NCI-H187 treated with DMSO at 0.1 percent for 48 hours (cell line): ENCODE results near the gene PRM2.

Experiments used
- DNase-seq: peaks from one replicate; lab custom pipeline; 2025; lab: John Stamatoyannopoulos, UW

The PRM2 gene

GRCh38 chr16:11276143-11276895 lies at the start of gene PRM2:
TSS of gene PRM2 (minus strand) at chr16:11276480. CDS start at chr16:11276370, 110 bp downstream.
- no peak for DNase-seq

GRCh38 chr16:11325404-11326083 lies 49.3 kb upstream of the PRM2 start:
- no peak for DNase-seq

DNA sequence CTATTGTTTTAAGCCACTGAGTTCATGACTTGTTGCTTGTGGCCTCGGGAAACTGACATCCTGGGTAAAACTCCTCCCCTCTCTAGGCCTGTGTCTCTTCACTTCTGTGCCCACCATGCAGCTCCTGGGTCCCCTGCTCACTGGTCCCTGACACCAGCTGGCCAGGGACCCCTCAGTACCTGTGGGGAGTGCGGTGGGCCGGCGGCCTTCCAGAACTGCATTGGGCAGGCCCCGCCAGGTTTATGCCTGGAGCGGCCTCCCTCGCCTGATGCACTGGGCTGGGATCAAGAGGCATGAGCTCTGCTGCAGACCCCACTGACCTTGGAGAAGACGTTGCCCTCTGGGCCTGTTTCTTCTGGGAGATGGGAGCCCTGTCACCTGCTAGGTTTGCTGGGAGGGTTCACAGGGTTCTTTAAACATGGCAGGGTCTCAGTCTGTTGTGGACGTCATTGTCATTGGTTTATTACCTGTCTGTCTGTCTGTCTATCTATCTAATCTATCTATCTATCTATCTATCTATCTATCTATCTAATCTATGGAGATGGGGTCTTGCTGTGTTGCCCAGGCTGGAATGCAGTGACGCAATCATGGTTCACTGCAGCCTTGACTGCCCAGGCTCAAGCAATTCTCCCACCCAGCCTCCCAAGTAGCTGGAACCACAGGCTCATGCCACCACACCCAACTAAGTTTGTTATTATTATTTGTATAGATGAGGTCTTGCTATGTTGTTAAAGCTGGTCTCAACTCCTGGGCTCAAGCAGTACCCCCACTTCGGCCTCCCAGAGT lies 47.5 kb upstream of the PRM2 start:
- no peak for DNase-seq

GRCh38 chr16:11322823-11323222 lies 46.5 kb upstream of the PRM2 start:
- DNase-seq: no peak

DNA sequence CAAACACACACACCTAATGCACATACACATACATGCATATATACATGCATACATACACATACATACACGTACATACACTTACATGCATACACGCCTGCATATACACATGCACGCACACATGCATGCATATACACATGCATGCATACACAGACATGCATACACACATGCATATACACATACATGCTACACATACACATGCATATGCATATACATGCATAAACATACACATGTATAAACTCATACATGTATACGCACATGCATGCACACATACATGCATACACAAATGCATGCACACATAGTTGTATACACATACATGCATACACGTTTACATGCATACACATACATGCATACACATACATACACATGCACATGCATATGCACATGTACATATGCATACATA lies 45.4 kb upstream of the PRM2 start:
- no peak for DNase-seq

- DNase-seq: no peak
Measured at GRCh38 chr16:11320170-11320569, 43.9 kb upstream of the PRM2 start.

DNA sequence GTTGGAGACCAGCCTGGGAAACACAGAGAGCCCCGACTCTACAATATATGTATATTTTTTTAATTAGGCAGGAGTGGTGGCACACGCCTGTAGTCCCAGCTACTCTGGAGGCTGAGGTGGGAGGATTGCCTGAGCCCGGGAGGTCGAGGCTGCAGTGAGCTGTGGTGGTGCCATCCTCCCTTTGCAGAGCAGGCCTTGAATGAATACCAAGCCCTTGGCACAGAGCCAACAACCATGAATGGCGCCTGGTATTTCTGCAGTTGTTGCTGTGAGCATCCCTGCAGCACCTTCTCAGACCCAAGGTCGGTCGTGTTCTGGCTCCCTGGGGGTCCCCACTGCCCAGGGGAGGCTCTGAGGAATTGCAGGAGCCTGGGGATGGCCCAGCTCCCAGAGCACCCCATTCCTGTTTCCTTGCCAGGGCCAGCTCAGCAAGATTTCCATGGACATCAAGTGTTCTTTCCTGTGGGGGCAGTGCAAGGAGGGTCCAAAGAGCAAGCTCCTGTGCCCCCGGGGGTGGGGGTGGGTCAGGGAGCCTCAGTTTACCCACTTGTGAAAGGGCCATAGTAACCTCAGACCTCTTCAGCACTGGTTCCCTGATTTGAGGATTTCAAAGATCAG lies 43.4 kb upstream of the PRM2 start:
- DNase-seq: no peak

DNA sequence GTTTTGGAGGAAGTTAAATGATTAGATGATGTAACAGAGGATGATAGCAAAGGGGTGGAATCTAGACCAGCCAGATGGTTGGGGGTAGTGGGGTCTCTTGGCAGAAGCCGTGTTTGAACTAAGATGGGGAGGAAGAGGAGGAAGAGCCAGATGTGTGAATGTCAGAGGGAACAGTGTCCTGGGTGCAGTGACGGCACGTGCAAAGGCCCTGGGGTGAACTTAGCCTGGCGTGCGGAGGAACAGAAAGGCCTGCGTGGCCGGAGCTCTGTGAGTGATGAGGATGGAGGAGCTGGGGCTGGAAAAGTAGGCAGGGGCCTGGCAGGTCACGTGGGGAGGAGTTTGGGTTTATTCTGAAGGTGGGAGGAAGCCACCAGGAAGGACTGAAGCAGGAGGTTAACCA lies 42.5 kb upstream of the PRM2 start:
- DNase-seq: no peak

- DNase-seq: no peak
Measured at GRCh38 chr16:11316331-11317015, 40.2 kb upstream of the PRM2 start.

DNA sequence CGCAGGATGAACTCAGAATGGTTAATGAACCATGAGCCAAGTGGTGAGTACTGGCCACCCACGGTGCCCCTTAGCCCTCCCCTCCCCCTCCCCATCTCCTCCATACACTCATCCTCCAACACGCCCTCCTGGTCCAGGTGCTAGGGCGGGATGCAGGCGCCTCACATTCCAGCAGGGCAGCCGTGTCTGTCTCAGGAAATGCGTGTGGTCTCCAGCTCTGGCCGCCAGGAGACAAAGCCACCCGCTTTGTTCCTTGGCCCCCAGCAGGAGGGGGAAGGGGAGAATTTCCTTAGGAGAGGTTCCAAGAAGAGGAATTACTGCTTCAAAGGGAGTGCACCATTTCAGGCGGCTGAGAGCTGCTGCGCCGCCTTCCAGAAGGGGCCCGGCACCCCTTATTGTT lies 39.2 kb upstream of the PRM2 start:
- DNase-seq: no peak

DNA sequence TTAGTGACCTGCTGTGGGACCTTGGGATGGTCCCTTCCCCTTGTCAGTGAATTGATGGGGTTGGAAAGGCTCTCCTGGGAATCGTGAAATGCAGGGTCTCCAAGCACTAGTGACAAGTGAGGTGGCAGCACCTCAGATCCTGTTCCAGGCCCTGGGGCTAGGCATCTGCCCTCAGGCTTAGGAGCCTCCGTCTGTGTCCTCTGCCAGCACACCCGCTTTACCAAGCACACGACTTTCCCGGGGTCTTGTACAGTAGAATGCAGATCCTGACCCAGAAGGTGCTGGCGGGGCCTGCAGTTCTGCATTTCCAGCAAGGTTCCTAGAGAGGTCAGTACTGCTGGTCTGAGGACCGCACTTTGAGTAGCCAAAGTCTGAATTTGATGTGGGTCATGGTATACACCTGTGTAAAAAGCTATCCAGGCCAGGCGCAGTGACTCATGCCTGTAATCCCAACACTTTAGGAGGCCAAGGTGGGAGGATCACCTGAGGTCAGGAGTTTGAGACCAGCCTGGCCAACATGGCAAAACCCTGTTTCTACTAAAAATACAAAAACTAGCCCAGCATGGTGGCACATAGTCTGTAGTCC lies 38.1 kb upstream of the PRM2 start:
- DNase-seq: no peak

DNA sequence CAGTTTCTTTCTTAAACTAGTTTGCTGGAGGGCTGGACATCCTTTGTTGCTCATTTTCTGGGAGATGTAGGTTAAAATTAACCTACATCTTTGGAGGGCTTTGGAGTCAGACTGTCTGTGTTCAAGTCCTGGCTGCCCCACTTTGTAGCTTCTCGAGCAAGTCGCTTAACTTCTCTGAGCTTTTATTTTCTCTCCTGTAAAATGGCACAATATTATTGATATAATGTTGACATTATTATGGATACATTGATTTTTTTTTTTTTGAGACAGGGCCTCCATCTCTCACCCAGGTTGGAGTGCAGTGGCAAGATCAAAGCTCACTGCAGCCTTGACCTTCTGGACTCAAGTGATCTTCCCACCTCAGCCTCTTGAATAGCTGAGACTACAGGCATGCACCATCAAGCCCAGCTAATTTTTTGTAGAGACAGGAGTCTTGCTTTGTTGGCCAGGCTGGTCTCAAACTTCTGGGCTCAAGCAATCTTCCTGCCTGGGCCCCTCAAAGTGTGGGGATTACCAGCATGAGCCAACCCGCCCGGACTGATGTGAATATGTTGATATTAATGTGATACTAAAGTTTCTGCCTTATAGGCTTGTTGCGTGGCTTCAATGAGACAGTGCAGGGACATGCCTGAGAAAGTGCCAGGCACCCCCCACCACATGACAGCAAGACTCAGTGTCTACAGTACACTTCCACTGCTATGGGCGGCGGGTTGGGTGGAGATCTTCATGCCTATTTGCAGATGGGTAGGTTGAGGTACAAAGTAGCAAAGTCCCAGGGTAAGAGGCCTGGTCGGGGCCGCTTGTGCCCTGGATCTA lies 37.4 kb upstream of the PRM2 start:
- DNase-seq: no peak

GRCh38 chr16:11312718-11313492 lies 36.6 kb upstream of the PRM2 start:
- DNase-seq: no peak

GRCh38 chr16:11310997-11311561 lies 34.8 kb upstream of the PRM2 start:
- DNase-seq: no peak

GRCh38 chr16:11310634-11310977 lies 34.3 kb upstream of the PRM2 start:
- no peak for DNase-seq

DNA sequence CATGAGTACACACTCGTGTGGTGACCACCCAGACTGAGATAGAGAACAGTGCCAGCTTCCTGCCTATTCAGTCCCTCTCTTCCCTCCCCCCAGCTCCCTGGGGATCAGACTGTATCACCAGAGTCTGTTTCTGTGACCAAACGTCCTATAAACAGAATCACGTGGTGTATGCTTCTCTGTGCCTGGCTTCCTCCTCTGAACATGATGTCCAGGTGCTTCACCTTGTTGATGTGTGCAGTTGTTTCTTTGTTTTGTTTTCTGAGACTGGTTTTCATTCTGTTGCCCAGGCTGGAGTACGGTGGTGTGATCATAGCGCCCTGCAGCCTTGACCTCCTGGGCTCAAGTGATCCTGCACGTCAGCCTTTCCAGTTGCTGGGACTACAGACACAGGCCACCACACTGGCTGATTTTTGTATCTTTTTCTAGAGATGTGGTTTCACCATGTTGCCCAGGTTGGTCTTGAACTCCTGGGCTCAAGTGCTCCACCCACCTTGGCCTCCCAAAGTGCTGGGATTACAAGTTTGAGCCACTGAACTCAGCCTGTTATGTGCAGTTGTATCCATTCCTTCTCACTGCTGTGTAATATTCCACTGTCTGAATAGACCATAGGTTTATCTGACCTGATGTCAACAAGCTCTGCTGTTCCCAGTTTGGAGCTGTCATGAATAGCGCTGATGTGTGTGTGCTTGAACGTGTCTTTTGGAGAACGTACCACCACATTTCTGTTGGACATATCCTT lies 33.8 kb upstream of the PRM2 start:
- no peak for DNase-seq

- DNase-seq: no peak
Measured at GRCh38 chr16:11308493-11309283, 32.4 kb upstream of the PRM2 start.
